Upper lobe of left lung (tissue), 6 donors: Measurements from ENCODE around the gene ATP2A3. TPM values are rescaled to one million over a fixed set of nuclear protein-coding genes. Genes with fewer than 3 reads are reported as not detected.

Source experiments
- ATAC-seq, 2 donors: fragments of 200-7000 bp; cut with Tn5 transposase; one replicate each; pipeline ENCODE4 v1.9.1; 2022; ENCODE audit warnings: mild to moderate bottlenecking in 2 of 2, moderate library complexity in 2 of 2; ENCODE audit not compliant: low FRiP score in 2 of 2
- DNase-seq, 2 donors: peaks; one replicate each; pipeline ENCODE4 v3.0.0-alpha.2; 2019 to 2020
- H3K27ac ChIP-seq, 4 donors: fragments of 200-600 bp; sonication (generic); one replicate each; pipeline ENCODE4 v1.5.1; 2016 to 2019
- H3K27me3 ChIP-seq, 4 donors: fragments of 200-600 bp; sonication (generic); one replicate each; pipeline ENCODE4 v1.5.1; 2017 to 2019
- H3K36me3 ChIP-seq, 4 donors: fragments of 200-600 bp; sonication (generic); one replicate each; pipeline ENCODE4 v1.5.1; 2016 to 2019
- H3K4me1 ChIP-seq, 4 donors: fragments of 200-600 bp; sonication (generic); one replicate each; pipeline ENCODE4 v1.5.1; 2018 to 2019
- H3K4me3 ChIP-seq, 4 donors: fragments of 200-600 bp; sonication (generic); one replicate each; pipeline ENCODE4 v1.5.1; 2017 to 2019; ENCODE audit warnings: mild to moderate bottlenecking in 2 of 4, moderate library complexity in 1 of 4
- H3K9me3 ChIP-seq, 4 donors: fragments of 200-600 bp; sonication (generic); one replicate each; pipeline ENCODE4 v1.5.1; 2018 to 2019
- EP300 ChIP-seq, 4 donors: sonication (generic); formaldehyde crosslinking; IDR thresholded peaks; one replicate each; pipeline ENCODE4 v1.5.1; 2017; ENCODE audit warnings: antibody characterized with exemption in 4 of 4, control low read depth in 2 of 4
- POLR2A ChIP-seq, 4 donors: fragments of 450-650 bp; IDR thresholded peaks; one replicate each; pipeline ENCODE4 v1.5.1; 2016 to 2017; ENCODE audit warnings: antibody characterized with exemption in 4 of 4, mild to moderate bottlenecking in 2 of 4
- POLR2AphosphoS5 ChIP-seq, 2 donors: sonication (generic); formaldehyde crosslinking; IDR thresholded peaks; one replicate each; pipeline ENCODE4 v1.5.1; 2017; ENCODE audit warnings: antibody characterized with exemption in 2 of 2
- WGBS, 2 donors: methylation state at CpG; one replicate each; pipeline ENCODE4 v1.1.5; 2017 to 2018; 5-methylcytosine and 5-hydroxymethylcytosine counted together
- total RNA-seq, 6 donors: library from RNA; depleted of rRNA in 4 of 6; stranded (reverse); fragments of >200 nt in 4 of 6; gene quantifications; one replicate each; pipeline versions ENCODE4 v1.1.0 to v1.2.1, GENCODE V29; 2016 to 2021
- TF ChIP-seq, protein P1 (sequence below), 6 experiments: fragments of 450-650 bp in 4 of 6; fragments of 200-600 bp in 2 of 6; sonication (generic) in 2 of 6; IDR thresholded peaks; one replicate each; pipeline ENCODE4 v1.5.1; 2016 to 2019; ENCODE audit warnings: antibody characterized with exemption in 6 of 6
- donor health status: DM: no; HTN: no; CAD: no; lungs with moderate emphysema.
- donor health status: DM: no; HTN: yes; CAD: no; lungs with severe emphysema.

Gene ATP2A3
- total RNA-seq, 6 donors from 2014 or later: 27.9 to 82.8 (median 41.4) TPM

DNA sequence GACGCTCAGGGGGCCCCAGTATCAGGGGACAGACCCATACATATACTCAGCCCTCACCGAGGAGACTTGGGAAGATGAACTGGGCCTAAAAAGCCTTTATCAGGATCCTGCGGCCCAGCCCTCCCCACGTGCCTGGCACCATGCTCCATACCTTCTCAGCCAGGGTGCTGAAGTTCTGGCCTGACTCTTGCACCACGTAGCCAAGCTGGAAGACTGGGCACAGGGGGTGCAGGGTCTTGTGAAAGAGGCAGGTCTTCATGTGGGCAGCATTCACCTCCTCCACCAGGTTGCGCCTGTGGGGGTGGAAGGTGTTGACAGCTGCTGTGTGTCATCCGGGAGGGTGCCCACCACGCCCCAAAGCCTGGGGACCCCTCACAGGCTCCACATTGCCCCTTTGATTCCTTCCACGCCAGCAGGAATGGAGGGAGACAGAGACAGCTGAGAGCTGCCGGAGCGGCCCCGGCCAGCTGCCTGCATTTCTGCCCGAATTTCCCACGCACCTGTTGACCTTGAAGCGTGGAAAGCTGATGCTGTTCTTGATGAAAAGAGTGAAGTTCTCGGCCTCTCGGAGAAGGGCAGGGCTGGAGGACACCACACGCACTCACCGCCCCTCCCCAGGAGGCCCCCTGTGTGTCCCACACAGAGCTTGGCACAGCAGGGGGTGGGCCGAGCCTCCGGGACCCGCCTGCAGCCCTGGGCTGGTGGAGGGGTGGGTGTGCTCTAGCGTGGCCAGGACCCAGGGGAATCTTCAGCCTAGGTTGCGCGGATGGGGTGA lies 61.0 kb downstream of the ATP2A3 start:
- no peak for DNase-seq
- peaks cover 0 to 3% (median 0%) of the 10 kb centered on the region in 4 donors for H3K4me1 ChIP-seq
- TF ChIP-seq EP300 (IDR thresholded peaks at IDR 0.05) (no peak), POLR2A (IDR thresholded peaks at IDR 0.05) (no peak), POLR2AphosphoS5 (IDR thresholded peaks at IDR 0.05) (no peak)
- TF ChIP-seq, protein P1, sequence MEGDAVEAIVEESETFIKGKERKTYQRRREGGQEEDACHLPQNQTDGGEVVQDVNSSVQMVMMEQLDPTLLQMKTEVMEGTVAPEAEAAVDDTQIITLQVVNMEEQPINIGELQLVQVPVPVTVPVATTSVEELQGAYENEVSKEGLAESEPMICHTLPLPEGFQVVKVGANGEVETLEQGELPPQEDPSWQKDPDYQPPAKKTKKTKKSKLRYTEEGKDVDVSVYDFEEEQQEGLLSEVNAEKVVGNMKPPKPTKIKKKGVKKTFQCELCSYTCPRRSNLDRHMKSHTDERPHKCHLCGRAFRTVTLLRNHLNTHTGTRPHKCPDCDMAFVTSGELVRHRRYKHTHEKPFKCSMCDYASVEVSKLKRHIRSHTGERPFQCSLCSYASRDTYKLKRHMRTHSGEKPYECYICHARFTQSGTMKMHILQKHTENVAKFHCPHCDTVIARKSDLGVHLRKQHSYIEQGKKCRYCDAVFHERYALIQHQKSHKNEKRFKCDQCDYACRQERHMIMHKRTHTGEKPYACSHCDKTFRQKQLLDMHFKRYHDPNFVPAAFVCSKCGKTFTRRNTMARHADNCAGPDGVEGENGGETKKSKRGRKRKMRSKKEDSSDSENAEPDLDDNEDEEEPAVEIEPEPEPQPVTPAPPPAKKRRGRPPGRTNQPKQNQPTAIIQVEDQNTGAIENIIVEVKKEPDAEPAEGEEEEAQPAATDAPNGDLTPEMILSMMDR (IDR thresholded peaks at IDR 0.05): no peak
- H3K4me3 ChIP-seq: no peak overlapping the region
- WGBS, 2 donors: 86 to 89% methylated on average over 16 to 23 of the region's 25 CpGs
- H3K36me3 ChIP-seq: no peaks in the 10 kb centered on the region
- ATAC-seq: peak in 1 of 2 donors; percentile 21
- H3K27ac ChIP-seq: no peak overlapping the region
- H3K9me3 ChIP-seq: no peaks in the 10 kb centered on the region
- H3K27me3 ChIP-seq: no peaks in the 10 kb centered on the region

DNA sequence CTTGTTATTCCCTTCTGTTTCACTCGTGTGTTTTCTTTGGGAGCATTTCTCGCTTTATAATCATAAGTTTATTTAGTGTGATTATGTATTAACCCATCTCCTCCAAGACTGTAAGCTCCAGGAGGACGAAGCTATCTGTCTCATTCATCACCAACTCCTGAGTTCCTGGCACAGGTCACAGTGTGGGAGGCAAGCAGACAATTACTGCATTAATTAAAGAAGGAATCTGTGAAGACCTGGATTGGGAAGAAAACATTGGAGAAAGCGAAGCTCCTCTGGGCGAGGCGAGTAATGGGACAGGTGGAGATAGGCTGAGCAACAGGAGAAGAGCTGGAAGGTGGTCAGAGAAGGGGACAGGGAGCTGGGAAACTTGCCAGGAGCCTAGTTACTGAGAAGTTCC lies 63.6 kb downstream of the ATP2A3 start:
- TF ChIP-seq, protein P1 (IDR thresholded peaks at IDR 0.05): no peak
- TF ChIP-seq EP300 (IDR thresholded peaks at IDR 0.05) (no peak), POLR2AphosphoS5 (IDR thresholded peaks at IDR 0.05) (no peak), POLR2A (IDR thresholded peaks at IDR 0.05) (no peak)
- Histone ChIP-seq H3K36me3 (no peaks in the 10 kb centered on the region), H3K9me3 (no peaks in the 10 kb centered on the region), H3K4me3 (no peak overlapping the region), H3K4me1 (peaks cover 7 to 9% (median 8%) of the 10 kb centered on the region in 4 donors), H3K27me3 (no peaks in the 10 kb centered on the region), H3K27ac (no peak overlapping the region)
- DNase-seq: no peak
- ATAC-seq: no peak
- WGBS, 2 donors: 79% methylated on average over 6 of the region's 6 CpGs

DNA sequence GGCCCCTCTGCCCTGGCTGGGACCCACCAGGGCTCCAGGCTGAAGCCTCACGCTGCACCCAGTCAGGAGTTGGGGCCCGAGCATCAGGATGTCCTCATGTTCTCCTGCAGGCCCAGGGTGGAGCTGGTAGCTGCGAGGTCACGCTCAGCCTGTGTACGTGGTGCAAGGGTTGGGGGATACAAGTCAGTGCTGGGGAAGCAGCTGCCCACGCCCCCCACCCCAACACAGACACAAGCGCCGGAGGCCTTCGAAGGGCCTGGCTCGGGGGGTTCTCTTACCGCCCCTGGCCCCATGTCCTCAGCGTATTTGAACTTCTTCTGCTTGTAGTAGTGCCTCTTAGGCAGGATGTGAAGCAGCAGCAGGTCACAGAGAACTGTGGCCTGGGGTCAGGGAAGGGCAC lies 66.5 kb downstream of the ATP2A3 start:
- no peak overlapping the region for H3K4me3 ChIP-seq
- no peak for ATAC-seq
- no peak overlapping the region for H3K27ac ChIP-seq
- TF ChIP-seq POLR2A (IDR thresholded peaks at IDR 0.05) (no peak), POLR2AphosphoS5 (IDR thresholded peaks at IDR 0.05) (no peak), EP300 (IDR thresholded peaks at IDR 0.05) (no peak)
- TF ChIP-seq, protein P1 (IDR thresholded peaks at IDR 0.05): no peak
- no peaks in the 10 kb centered on the region for H3K9me3 ChIP-seq
- H3K36me3 ChIP-seq: no peaks in the 10 kb centered on the region
- peaks cover 28 to 34% (median 31%) of the 10 kb centered on the region in 4 donors for H3K4me1 ChIP-seq
- H3K27me3 ChIP-seq: no peaks in the 10 kb centered on the region
- no peak for DNase-seq
- WGBS, 2 donors: 94 to 98% methylated on average over 8 to 12 of the region's 12 CpGs

DNA sequence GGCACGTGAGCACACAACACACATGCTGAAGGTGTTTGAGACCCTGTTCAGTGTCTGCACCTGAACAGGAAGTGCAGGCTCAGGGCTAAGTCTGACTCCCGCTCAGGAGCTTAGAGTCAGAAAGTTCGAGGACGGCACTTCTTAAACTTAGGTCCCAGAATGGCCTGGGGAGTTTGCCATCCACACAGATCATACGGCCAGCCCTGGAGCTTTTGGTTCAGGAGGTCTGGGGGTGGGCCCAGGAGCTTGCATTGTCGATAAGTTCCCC lies 67.3 kb downstream of the ATP2A3 start:
- no peaks in the 10 kb centered on the region for H3K9me3 ChIP-seq
- WGBS, 2 donors: 91 to 94% methylated on average over 5 to 6 of the region's 6 CpGs
- no peaks in the 10 kb centered on the region for H3K36me3 ChIP-seq
- TF ChIP-seq, protein P1 (IDR thresholded peaks at IDR 0.05): no peak
- TF ChIP-seq POLR2A (IDR thresholded peaks at IDR 0.05) (no peak), POLR2AphosphoS5 (IDR thresholded peaks at IDR 0.05) (no peak), EP300 (IDR thresholded peaks at IDR 0.05) (no peak)
- ATAC-seq (no peak), DNase-seq (no peak)
- H3K27me3 ChIP-seq: peaks cover 0 to 3% (median 0%) of the 10 kb centered on the region in 4 donors
- no peak overlapping the region for H3K4me3 ChIP-seq
- peak overlapping the region in 1 of 4 donors; percentile 27 for H3K27ac ChIP-seq
- H3K4me1 ChIP-seq: peaks cover 35 to 42% (median 38%) of the 10 kb centered on the region in 4 donors
